Measurements from ENCODE around the gene TBX4.

The TBX4 gene

GRCh38 chr17:61486135-61487120, 34.2 kb downstream of the TBX4 start:
- Mint-ChIP-seq H3K4me1 (peaks cover 46% of the 10 kb centered on the region), H3K36me3 (ENCODE audit: low read depth) (no peaks in the 10 kb centered on the region), H3K27me3 (ENCODE audit: low read depth) (peaks cover 72% of the 10 kb centered on the region), H3K27ac (no peak overlapping the region), H3K4me3 (peak overlapping the region in 2 of 3 experiments; percentile 1 to 52), H3K9me3 (no peaks in the 10 kb centered on the region)
- peak in 2 of 3 experiments; percentile 23 to 24 for TF ChIP-seq CTCF (IDR thresholded peaks at IDR 0.05; ENCODE audit: unreplicated experiment in 3 of 3)

- peaks cover 50% of the 10 kb centered on the region for H3K4me1 Mint-ChIP-seq
Measured at GRCh38 chr17:61487161-61487988, 35.2 kb downstream of the TBX4 start.

GRCh38 chr17:61487989-61488595, 35.9 kb downstream of the TBX4 start:
- no peak for TF ChIP-seq CTCF (IDR thresholded peaks at IDR 0.05; ENCODE audit: unreplicated experiment in 3 of 3)
- H3K27ac Mint-ChIP-seq: peak overlapping the region in 1 of 3 experiments; percentile 18
- H3K4me3 Mint-ChIP-seq: peak overlapping the region in 2 of 3 experiments; percentile 40 to 51
- peaks cover 50% of the 10 kb centered on the region for H3K4me1 Mint-ChIP-seq
- peaks cover 71% of the 10 kb centered on the region for H3K27me3 Mint-ChIP-seq (ENCODE audit: low read depth)
- H3K36me3 Mint-ChIP-seq (ENCODE audit: low read depth): no peaks in the 10 kb centered on the region
- no peaks in the 10 kb centered on the region for H3K9me3 Mint-ChIP-seq

More at GRCh38 chr17:61487161-61487988, 35.2 kb downstream of the TBX4 start:
- Mint-ChIP-seq H3K27me3 (ENCODE audit: low read depth) (peaks cover 74% of the 10 kb centered on the region), H3K9me3 (no peaks in the 10 kb centered on the region), H3K36me3 (ENCODE audit: low read depth) (no peaks in the 10 kb centered on the region), H3K4me3 (peak overlapping the region in 2 of 3 experiments; percentile 40 to 51), H3K27ac (peak overlapping the region in 1 of 3 experiments; percentile 18)
- no peak for TF ChIP-seq CTCF (IDR thresholded peaks at IDR 0.05; ENCODE audit: unreplicated experiment in 3 of 3)

GRCh38 chr17:61488878-61489718, 36.9 kb downstream of the TBX4 start:
- Mint-ChIP-seq H3K27me3 (ENCODE audit: low read depth) (peaks cover 67% of the 10 kb centered on the region), H3K9me3 (no peaks in the 10 kb centered on the region), H3K27ac (no peak overlapping the region), H3K4me3 (peak overlapping the region in 1 of 3 experiments; percentile 10), H3K4me1 (peaks cover 50% of the 10 kb centered on the region), H3K36me3 (ENCODE audit: low read depth) (no peaks in the 10 kb centered on the region)
- no peak for TF ChIP-seq CTCF (IDR thresholded peaks at IDR 0.05; ENCODE audit: unreplicated experiment in 3 of 3)

Measured in nephron (organoid).